Measurements from ENCODE around the gene RBFA.

- TF ChIP-seq CTCF (CRISPR knock-in tag; IDR thresholded peaks at IDR 0.05), result no peak
- TF ChIP-seq MAFK (conservative IDR thresholded peaks at IDR 0.05 in 1 of 2, IDR thresholded peaks at IDR 0.05 in 1 of 2; ENCODE audit: low read length in 2 of 2), result no peak
- TF ChIP-seq POLR2A (IDR thresholded peaks at IDR 0.05; ENCODE audit: insufficient read depth in 1 of 2, low read depth in 2 of 2, low read length in 2 of 2), result no peak
- no peak for TF ChIP-seq ZBTB33 (CRISPR knock-in tag; IDR thresholded peaks at IDR 0.05)
- TF ChIP-seq MYNN (CRISPR knock-in tag; IDR thresholded peaks at IDR 0.05; ENCODE audit: low read depth), result no peak
Measured at GRCh38 chr18:80026363-80026762, 7.9 kb upstream of the RBFA start.

All from HepG2 (cell line).